Kidney epithelial cell (primary cell): ENCODE results near the gene ADAMTSL1. TPM values are rescaled to one million over a fixed set of nuclear protein-coding genes. Genes with fewer than 3 reads are reported as not detected.

ENCODE experiments used
- DNase-seq: peaks from one replicate; pipeline ENCODE4 v3.0.0-alpha.2; 2010; ENCODE audit warnings: low read depth
- H3K27me3 ChIP-seq: 2 replicates; pipeline ENCODE4 v1.6.0; 2011; ENCODE audit warnings: low read length; ENCODE audit not compliant: control insufficient read depth, insufficient read depth
- H3K36me3 ChIP-seq: 2 replicates; pipeline ENCODE4 v1.5.1; 2011; ENCODE audit warnings: low read length; ENCODE audit not compliant: control insufficient read depth, insufficient read depth
- H3K4me3 ChIP-seq: 2 replicates; pipeline ENCODE4 v1.5.1; 2011; ENCODE audit warnings: low read depth, mild to moderate bottlenecking, control low read depth, low read length
- total RNA-seq: library from RNA; depleted of rRNA; stranded (reverse); fragments of >200 nt; gene quantifications from 2 replicates; pipeline ENCODE4 v1.2.3, GENCODE V29; 2015
- TF ChIP-seq, protein P1 (sequence below): IDR thresholded peaks from 2 replicates; pipeline ENCODE4 v1.5.1; 2011; ENCODE audit warnings: mild to moderate bottlenecking, moderate library complexity, low read length, control low read depth, inconsistent platforms; ENCODE audit not compliant: insufficient read depth, poor library complexity, severe bottlenecking

ADAMTSL1 gene
- total RNA-seq, 1 donor from 2014 or later: 0.08 TPM

DNA sequence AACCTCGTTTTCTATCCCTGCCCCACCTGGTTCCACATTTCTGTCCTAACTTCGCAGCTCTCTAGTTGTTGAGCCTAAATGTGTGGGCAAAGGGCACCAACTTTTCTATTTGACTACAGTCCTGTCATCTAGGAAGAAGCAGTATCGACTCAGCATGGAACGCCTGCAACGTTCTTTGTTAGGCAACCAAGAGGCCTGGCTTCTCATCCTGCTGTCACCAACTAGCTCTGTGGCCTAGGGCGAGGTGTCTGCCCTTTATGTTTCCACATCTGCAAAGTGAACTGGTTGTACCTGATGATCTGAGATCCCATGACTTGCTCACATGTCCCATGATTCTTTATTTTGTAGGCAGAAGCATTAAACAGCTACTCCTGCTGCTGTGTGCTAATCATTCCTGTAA lies 248.9 kb downstream of the ADAMTSL1 start:
- no peaks in the 10 kb centered on the region for H3K36me3 ChIP-seq
- H3K4me3 ChIP-seq: no peak overlapping the region
- TF ChIP-seq, protein P1, sequence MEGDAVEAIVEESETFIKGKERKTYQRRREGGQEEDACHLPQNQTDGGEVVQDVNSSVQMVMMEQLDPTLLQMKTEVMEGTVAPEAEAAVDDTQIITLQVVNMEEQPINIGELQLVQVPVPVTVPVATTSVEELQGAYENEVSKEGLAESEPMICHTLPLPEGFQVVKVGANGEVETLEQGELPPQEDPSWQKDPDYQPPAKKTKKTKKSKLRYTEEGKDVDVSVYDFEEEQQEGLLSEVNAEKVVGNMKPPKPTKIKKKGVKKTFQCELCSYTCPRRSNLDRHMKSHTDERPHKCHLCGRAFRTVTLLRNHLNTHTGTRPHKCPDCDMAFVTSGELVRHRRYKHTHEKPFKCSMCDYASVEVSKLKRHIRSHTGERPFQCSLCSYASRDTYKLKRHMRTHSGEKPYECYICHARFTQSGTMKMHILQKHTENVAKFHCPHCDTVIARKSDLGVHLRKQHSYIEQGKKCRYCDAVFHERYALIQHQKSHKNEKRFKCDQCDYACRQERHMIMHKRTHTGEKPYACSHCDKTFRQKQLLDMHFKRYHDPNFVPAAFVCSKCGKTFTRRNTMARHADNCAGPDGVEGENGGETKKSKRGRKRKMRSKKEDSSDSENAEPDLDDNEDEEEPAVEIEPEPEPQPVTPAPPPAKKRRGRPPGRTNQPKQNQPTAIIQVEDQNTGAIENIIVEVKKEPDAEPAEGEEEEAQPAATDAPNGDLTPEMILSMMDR: no peak
- no peak for DNase-seq
- no peaks in the 10 kb centered on the region for H3K27me3 ChIP-seq

DNA sequence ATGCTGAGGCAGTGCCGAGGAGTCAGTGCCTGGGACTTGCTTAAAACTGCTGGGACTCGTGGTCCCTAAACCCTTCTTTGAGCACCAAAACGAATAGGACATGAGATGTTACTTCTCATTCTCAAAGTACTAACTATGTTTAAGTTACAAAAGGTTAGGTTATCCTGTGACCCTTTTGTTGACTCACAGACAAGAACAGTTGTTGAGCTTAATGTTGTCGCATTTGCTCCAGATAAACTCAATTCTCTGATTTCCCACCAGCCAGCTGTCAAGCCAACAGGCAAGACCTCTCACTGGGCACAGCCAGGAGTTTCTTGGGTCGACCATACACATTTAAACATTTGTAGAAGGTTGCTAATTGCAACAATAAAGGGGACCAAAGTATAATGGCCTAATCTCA lies 249.4 kb downstream of the ADAMTSL1 start:
- DNase-seq: no peak
- Histone ChIP-seq H3K27me3 (no peaks in the 10 kb centered on the region), H3K4me3 (no peak overlapping the region), H3K36me3 (no peaks in the 10 kb centered on the region)
- TF ChIP-seq, protein P1: no peak

DNA sequence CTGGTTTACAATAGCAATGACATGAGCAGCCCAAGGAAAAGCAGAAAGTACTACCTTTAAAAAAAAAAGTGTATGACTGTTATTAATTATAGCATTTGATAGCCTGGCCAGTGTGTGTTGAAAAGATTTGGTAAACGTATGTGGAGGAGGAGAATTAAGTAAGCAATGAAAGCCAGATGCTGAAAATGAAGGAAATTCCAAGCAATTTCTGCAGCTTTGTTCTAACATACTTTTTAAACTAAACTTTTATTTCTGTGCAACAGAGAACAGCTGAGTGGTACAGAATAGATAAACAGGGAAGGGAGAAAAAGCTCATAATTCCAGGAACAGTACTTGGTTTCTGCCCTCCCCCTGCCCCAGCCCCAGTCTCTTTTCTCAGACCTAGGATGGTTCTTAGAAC lies 252.6 kb downstream of the ADAMTSL1 start:
- H3K27me3 ChIP-seq: no peaks in the 10 kb centered on the region
- H3K4me3 ChIP-seq: no peak overlapping the region
- no peak for DNase-seq
- no peaks in the 10 kb centered on the region for H3K36me3 ChIP-seq
- TF ChIP-seq, protein P1: no peak

DNA sequence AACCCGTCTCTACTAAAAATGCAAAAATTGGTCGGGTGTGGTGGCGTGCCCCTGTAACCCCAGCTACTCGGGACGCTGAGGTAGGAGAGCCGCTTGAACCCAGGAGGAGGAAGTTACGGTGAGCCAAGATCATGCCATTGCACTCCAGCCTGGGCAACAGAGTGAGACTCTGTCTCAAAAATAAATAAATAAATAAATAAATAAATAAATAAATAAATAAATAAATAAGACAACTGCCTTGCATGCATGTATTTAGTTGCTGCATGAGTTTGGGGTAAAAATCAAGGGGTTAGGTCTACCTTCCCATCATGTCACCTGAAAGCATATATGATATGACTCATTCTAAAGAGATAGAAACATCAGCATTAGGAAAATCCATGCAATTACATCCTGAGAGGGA lies 254.0 kb downstream of the ADAMTSL1 start:
- Histone ChIP-seq H3K27me3 (no peaks in the 10 kb centered on the region), H3K4me3 (no peak overlapping the region), H3K36me3 (no peaks in the 10 kb centered on the region)
- no peak for DNase-seq
- TF ChIP-seq, protein P1: no peak

DNA sequence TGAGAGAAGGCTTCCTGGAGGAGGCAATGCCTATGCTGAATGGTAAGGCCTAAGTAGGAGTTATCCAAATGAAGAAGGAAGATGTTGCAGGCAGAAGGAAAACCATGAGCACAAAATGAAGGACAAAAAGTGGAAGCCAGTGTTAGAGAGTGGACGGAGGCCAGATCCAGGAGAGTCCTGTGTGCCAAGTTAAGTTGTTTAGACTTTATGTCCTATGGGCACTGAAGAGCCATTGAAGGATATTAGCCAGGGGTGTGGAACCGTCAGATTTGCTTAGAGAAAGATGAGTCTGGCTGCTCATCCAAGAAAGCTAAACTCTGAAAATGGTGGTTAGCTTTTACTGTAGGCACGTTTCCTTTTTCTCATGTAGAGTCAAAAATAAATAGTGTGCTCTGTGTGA lies 254.7 kb downstream of the ADAMTSL1 start:
- DNase-seq: no peak
- H3K36me3 ChIP-seq: no peaks in the 10 kb centered on the region
- H3K27me3 ChIP-seq: no peaks in the 10 kb centered on the region
- TF ChIP-seq, protein P1: no peak
- no peak overlapping the region for H3K4me3 ChIP-seq

DNA sequence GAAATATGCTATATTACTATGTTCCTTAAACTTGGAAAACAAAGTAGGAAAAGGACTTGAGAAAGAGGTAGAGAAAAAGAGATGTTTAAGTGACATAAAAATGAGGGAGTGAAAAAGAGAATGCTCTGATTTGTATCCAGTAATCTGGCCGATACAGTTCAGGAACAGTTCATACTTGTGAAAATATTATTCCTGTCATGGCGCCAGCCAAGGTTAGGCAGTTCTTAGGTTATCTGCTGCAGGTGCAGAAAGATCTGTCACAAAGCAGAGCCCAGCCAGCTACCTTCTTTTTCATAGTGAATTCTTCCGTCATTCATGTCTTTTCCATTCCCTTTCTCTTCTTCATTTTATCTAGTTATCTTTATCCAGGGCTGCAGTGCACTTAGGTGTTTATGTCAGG lies 256.3 kb downstream of the ADAMTSL1 start:
- TF ChIP-seq, protein P1: no peak
- Histone ChIP-seq H3K27me3 (no peaks in the 10 kb centered on the region), H3K4me3 (no peak overlapping the region), H3K36me3 (no peaks in the 10 kb centered on the region)
- DNase-seq: no peak
